OCI-LY7 (cell line): ENCODE measurements around the gene SLC5A12. TPM values are rescaled to one million over a fixed set of nuclear protein-coding genes. Genes with fewer than 3 reads are reported as not detected.

ENCODE experiments used
- BruUV-seq: library from RNA; stranded (reverse); fragments of 400-500 nt; replicated peaks from 2 replicates; lab custom pipeline; 2021; lab: Mats Ljungman, UMichigan
- CTCF ChIA-PET: fragments of 300-600 bp; sonication (Branson Sonifier 250); formaldehyde crosslinking; loops from one replicate; lab custom pipeline; 2022; ENCODE audit warnings: antibody characterized with exemption; ENCODE audit not compliant: unreplicated experiment; lab: Charles Lee
- POLR2A ChIA-PET: fragments of 300-600 bp; sonication (Branson Sonifier 250); formaldehyde crosslinking; loops from one replicate; lab custom pipeline; 2022; ENCODE audit warnings: antibody characterized with exemption; lab: Charles Lee
- DNase-seq: peaks from one replicate; pipeline ENCODE4 v3.0.0-alpha.2; 2015; ENCODE audit warnings: low spot score
- H2AFZ ChIP-seq: fragments of 200-600 bp; sonication (generic), shearing (Covaris generic); 2 replicates; pipeline ENCODE4 v1.6.1; 2014; ENCODE audit warnings: mild to moderate bottlenecking, antibody characterized with exemption, low read length, moderate library complexity
- H3K27ac ChIP-seq: fragments of 200-600 bp; sonication (generic); 2 replicates; pipeline ENCODE4 v1.5.1; 2014; ENCODE audit warnings: mixed run types, low read depth, mild to moderate bottlenecking, moderate library complexity, low read length, inconsistent platforms; ENCODE audit not compliant: poor library complexity, severe bottlenecking
- H3K36me3 ChIP-seq: fragments of 200-600 bp; sonication (generic); 2 replicates; pipeline ENCODE4 v1.6.1; 2014; ENCODE audit warnings: mild to moderate bottlenecking, antibody characterized with exemption, low read length, moderate library complexity, mixed read lengths; ENCODE audit not compliant: insufficient read depth
- H3K4me1 ChIP-seq: fragments of 200-600 bp; sonication (generic); 2 replicates; pipeline ENCODE4 v1.5.1; 2014; ENCODE audit warnings: mild to moderate bottlenecking, low read length; ENCODE audit not compliant: insufficient read depth, poor library complexity, severe bottlenecking
- H3K4me2 ChIP-seq: fragments of 200-600 bp; sonication (generic); 2 replicates; pipeline ENCODE4 v1.6.1; 2014; ENCODE audit warnings: mild to moderate bottlenecking, low read length
- H3K4me3 ChIP-seq: fragments of 200-600 bp; sonication (generic); 2 replicates; pipeline ENCODE4 v1.5.1; 2014; ENCODE audit warnings: mild to moderate bottlenecking, low read depth, low read length; ENCODE audit not compliant: poor library complexity, severe bottlenecking
- H3K79me2 ChIP-seq: fragments of 200-600 bp; sonication (generic); 2 replicates; pipeline ENCODE4 v1.6.1; 2016; ENCODE audit warnings: low read depth, mild to moderate bottlenecking, low read length, moderate library complexity, mixed read lengths; ENCODE audit not compliant: insufficient read depth
- H3K9me2 ChIP-seq: fragments of 200-600 bp; sonication (generic); 2 replicates; pipeline ENCODE4 v1.6.1; 2016; ENCODE audit warnings: mild to moderate bottlenecking, low read length, mixed read lengths; ENCODE audit not compliant: insufficient read depth
- H3K9me3 ChIP-seq: fragments of 200-600 bp; sonication (generic); 2 replicates; pipeline ENCODE4 v1.6.1; 2014; ENCODE audit warnings: mild to moderate bottlenecking, mixed run types, low read length, mixed read lengths
- H4K20me1 ChIP-seq: fragments of 200-600 bp; sonication (generic); 2 replicates; pipeline ENCODE4 v1.6.1; 2014; ENCODE audit warnings: mild to moderate bottlenecking, antibody characterized with exemption, low read length, moderate library complexity, mixed read lengths; ENCODE audit not compliant: insufficient read depth
- EZH2phosphoT487 ChIP-seq: fragments of 200-600 bp; sonication (generic); IDR thresholded peaks from 2 replicates; pipeline ENCODE4 v1.6.1; 2018; ENCODE audit warnings: low read depth, borderline replicate concordance, mild to moderate bottlenecking, mixed run types, antibody characterized with exemption, low read length, moderate library complexity, mixed read lengths
- intact Hi-C: fragments of 100-400 bp; cut with micrococcal nuclease; formaldehyde crosslinking; loops from one replicate; pipeline ENCODE4 v1.10.0; 2022; ENCODE audit not compliant: unreplicated experiment
- total RNA-seq, 2 experiments: library from RNA; depleted of rRNA in 1 of 2; stranded (reverse); fragments of >200 nt in 1 of 2; shearing (Covaris generic) in 1 of 2; gene quantifications; 2 replicates each; pipeline ENCODE4 v1.2.3, GENCODE V29; 2014 to 2022
- TF ChIP-seq, protein P1 (sequence below): fragments of 200-600 bp; sonication (generic); conservative IDR thresholded peaks from 2 replicates; pipeline ENCODE4 v1.5.1; 2014; ENCODE audit warnings: mild to moderate bottlenecking, antibody characterized with exemption, low read length, moderate library complexity, mixed read lengths

SLC5A12 gene
- total RNA-seq, 2 experiments from 2014 or later: not detected

- Histone ChIP-seq H3K27ac (no peak overlapping the region), H3K4me2 (no peak overlapping the region), H3K4me1 (no peaks in the 10 kb centered on the region), H3K9me3 (no peaks in the 10 kb centered on the region), H3K79me2 (no peaks in the 10 kb centered on the region), H3K36me3 (no peaks in the 10 kb centered on the region), H4K20me1 (no peaks in the 10 kb centered on the region), H3K9me2 (no peaks in the 10 kb centered on the region), H3K4me3 (no peak overlapping the region), H2AFZ (no peak overlapping the region)
- TF ChIP-seq EZH2phosphoT487: no peak
- TF ChIP-seq, protein P1, sequence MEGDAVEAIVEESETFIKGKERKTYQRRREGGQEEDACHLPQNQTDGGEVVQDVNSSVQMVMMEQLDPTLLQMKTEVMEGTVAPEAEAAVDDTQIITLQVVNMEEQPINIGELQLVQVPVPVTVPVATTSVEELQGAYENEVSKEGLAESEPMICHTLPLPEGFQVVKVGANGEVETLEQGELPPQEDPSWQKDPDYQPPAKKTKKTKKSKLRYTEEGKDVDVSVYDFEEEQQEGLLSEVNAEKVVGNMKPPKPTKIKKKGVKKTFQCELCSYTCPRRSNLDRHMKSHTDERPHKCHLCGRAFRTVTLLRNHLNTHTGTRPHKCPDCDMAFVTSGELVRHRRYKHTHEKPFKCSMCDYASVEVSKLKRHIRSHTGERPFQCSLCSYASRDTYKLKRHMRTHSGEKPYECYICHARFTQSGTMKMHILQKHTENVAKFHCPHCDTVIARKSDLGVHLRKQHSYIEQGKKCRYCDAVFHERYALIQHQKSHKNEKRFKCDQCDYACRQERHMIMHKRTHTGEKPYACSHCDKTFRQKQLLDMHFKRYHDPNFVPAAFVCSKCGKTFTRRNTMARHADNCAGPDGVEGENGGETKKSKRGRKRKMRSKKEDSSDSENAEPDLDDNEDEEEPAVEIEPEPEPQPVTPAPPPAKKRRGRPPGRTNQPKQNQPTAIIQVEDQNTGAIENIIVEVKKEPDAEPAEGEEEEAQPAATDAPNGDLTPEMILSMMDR: no peak
- ChIA-PET CTCF (no interaction called here), POLR2A (interaction anchor here (0.7 kb wide), 1 partner anchor 1053 kb away, joined by 3 read pairs; no protein-coding TSS in a partner anchor)
- DNase-seq: no peak
- intact Hi-C loops: no loop called here
- BruUV-seq: no TSS peak
Observed at GRCh38 chr11:26622181-26622580, 99.7 kb downstream of the SLC5A12 start.

GRCh38 chr11:26621132-26621531, 100.7 kb downstream of the SLC5A12 start:
- H3K36me3 ChIP-seq: no peaks in the 10 kb centered on the region
- no peak overlapping the region for H3K4me3 ChIP-seq
- no TSS peak for BruUV-seq
- CTCF ChIA-PET: no interaction called here
- TF ChIP-seq, protein P1: no peak
- no peak for TF ChIP-seq EZH2phosphoT487
- H3K27ac ChIP-seq: no peak overlapping the region
- no peaks in the 10 kb centered on the region for H3K4me1 ChIP-seq
- no peaks in the 10 kb centered on the region for H3K9me2 ChIP-seq
- no peak overlapping the region for H2AFZ ChIP-seq
- H4K20me1 ChIP-seq: no peaks in the 10 kb centered on the region
- no peaks in the 10 kb centered on the region for H3K79me2 ChIP-seq
- H3K4me2 ChIP-seq: no peak overlapping the region
- DNase-seq: no peak
- POLR2A ChIA-PET: no interaction called here
- intact Hi-C loops: no loop called here
- H3K9me3 ChIP-seq: no peaks in the 10 kb centered on the region

- no peak overlapping the region for H3K4me2 ChIP-seq
- DNase-seq: no peak
- no peaks in the 10 kb centered on the region for H3K36me3 ChIP-seq
- no peaks in the 10 kb centered on the region for H3K9me3 ChIP-seq
- H3K79me2 ChIP-seq: no peaks in the 10 kb centered on the region
- no peaks in the 10 kb centered on the region for H3K9me2 ChIP-seq
- no peak overlapping the region for H3K4me3 ChIP-seq
- H2AFZ ChIP-seq: no peak overlapping the region
- no TSS peak for BruUV-seq
- no peaks in the 10 kb centered on the region for H3K4me1 ChIP-seq
- no peak overlapping the region for H3K27ac ChIP-seq
- TF ChIP-seq EZH2phosphoT487: no peak
- TF ChIP-seq, protein P1: no peak
- intact Hi-C loops: no loop called here
- POLR2A ChIA-PET: no interaction called here
- H4K20me1 ChIP-seq: no peaks in the 10 kb centered on the region
- CTCF ChIA-PET: no interaction called here
Observed at GRCh38 chr11:26620282-26621045, 101.4 kb downstream of the SLC5A12 start.
